ENCODE results near the gene TNFRSF8.

GRCh38 chr1:12167493-12168429 is 104.7 kb downstream of the TNFRSF8 start:
- TF ChIP-seq CTCF (conservative IDR thresholded peaks at IDR 0.05 in 1 of 2, IDR thresholded peaks at IDR 0.05 in 1 of 2; ENCODE audit: extremely low read depth in 1 of 2, insufficient read depth in 1 of 2, low read depth in 1 of 2, low read length in 2 of 2) (no peak), EZH2 (IDR thresholded peaks at IDR 0.05; ENCODE audit: borderline replicate concordance, low read length) (no peak)

Measured in mammary epithelial cell (primary cell).